GM12872 (cell line): ENCODE results near the gene SASH3.

Experiments
- CTCF ChIP-seq: IDR thresholded peaks from 3 replicates; pipeline ENCODE4 v1.5.1; 2011; ENCODE audit warnings: low read depth, mild to moderate bottlenecking, low read length, moderate library complexity; ENCODE audit not compliant: insufficient read depth

The SASH3 gene

GRCh38 chrX:129772796-129773431 lies 6.8 kb upstream of the SASH3 start:
- TF ChIP-seq CTCF: no peak

DNA sequence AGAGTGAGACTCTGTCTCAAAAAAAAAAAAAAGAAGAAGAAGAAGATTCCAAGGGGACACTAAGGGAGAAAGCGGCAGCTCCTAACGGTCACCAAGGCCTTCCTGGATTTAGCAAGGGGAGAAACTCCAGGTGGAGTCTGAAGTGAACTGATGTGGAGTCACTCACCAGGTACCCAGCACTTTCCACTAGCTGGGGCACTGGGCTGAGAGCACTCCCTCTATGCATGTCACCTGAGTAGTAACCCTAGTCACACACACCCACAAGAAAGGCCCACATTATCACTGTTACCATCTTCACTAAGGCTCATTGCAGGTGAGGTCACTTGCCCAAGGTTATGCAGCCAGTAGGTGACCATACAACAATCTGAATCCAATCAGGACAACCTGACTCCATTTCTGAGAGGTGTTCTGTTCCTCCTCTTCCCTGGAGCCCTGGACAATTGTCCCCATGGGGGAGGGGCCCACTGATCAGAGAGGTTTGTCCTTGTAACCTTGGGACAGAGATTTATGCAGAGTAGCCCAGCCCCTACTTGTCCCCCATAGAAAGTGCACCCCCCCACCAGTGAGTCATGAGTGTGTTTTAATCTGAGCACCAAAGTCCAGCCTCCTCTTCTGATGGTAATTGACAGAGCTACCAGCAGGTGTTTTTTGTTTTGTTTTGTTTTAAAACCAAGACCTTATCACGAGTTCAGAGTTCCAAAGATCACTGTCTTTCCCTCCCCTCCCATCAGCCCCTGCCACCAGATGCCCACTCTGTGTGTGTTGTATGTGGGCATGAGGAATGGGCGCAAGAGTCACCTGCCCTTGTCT lies 5.9 kb upstream of the SASH3 start:
- TF ChIP-seq CTCF: no peak; the same call in 2 of the 3 replicates

DNA sequence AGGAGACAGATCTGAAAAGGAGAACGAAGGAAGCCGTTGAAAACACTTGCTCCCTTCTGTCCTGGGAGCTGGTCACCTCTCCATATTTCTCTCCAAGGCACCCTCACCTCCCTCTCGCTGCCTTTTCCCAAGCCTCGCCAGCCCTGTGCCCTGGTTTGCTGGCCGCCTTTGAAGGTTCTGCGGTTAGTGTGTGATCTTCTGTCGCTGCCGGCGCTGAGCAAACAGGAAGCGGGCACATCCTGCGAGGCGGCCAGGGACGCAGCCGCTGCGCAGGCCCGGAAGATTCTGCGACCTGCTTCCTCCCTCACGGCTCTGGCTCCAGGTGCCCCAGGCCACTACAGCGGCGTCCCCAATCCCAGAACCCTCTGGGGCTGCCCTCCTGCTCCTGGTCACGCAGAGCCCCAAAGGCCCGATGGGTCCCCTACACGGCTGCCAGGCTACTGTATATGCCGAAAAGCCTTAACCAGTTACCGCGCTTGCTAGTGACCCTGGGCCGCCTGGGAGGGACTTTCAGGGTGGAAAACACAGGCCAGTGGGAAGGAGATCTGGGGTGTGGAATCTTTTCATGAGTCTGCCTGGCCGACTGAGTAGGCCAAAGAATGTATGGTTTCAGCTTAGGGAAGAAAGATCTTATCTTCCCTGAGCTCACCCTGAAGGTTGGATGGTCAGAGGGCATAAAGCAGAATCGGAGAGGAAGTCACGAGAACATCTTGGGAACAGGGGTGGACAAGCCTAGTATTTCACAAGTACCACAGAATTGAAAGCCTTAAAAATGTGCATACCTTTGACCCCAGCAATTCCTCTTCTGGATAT lies 2.3 kb upstream of the SASH3 start:
- TF ChIP-seq CTCF: no peak

DNA sequence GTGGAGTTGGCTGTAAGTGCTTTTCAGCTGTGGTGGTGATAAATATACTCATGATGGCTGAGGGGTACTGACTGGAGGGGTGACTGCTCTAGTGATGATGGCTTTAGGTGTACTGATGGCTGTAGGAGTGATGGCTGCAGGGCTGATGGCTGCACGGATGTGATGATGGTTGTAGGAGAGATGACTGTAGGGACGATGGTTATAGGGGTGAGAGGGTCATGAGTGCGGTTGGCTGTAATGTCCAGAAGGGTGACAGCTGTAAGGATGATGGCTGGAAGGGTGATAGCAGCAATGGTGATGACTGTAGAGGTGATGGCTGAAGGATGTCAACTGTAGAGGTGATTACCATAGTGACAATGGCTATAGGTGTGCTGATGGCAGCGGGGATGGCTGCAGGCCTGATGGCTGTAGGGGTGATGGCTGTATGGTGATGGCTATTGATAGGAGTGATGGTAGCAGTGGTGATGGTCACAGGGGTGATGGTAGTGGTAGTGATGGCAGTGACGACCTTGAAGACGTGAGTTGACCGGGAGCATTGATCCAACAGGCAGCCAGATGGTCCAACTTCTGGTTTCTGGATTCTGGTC lies 570 bp upstream of the SASH3 start:
- TF ChIP-seq CTCF: no peak

GRCh38 chrX:129780441-129781105 lies 824 bp downstream of the SASH3 start:
- no peak for TF ChIP-seq CTCF

- TF ChIP-seq CTCF: no peak
Measured at GRCh38 chrX:129781134-129781672, 1.5 kb downstream of the SASH3 start.
